ENCODE data around the gene FMNL2.

Gene FMNL2

DNA sequence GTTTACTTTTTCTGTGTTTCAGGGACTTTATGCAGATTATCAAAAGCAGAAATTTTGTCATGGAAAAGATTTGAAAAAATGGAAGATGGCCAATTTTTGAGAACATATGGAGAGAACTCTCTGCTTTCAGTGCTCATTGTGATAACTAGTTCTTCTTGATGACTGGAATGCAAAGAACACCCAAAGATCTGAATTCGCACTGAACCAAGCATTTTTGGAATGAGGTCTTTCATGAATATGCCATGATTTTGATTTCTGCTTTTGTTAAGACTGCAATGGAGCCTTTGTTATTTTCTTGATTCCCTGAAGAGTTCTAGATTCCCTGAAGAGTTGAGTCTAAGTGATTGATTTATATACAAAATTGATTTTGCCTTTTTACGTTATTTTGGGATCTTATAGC, 124.1 kb downstream of the FMNL2 start:
- DNase-seq: no peak
- Mint-ChIP-seq H3K4me1 (no peaks in the 10 kb centered on the region), H3K27ac (no peak overlapping the region), H3K27me3 (no peaks in the 10 kb centered on the region), H3K4me3 (no peak overlapping the region), H3K9me3 (no peaks in the 10 kb centered on the region), H3K36me3 (no peaks in the 10 kb centered on the region)
- CTCF ChIA-PET: no interaction called here

DNA sequence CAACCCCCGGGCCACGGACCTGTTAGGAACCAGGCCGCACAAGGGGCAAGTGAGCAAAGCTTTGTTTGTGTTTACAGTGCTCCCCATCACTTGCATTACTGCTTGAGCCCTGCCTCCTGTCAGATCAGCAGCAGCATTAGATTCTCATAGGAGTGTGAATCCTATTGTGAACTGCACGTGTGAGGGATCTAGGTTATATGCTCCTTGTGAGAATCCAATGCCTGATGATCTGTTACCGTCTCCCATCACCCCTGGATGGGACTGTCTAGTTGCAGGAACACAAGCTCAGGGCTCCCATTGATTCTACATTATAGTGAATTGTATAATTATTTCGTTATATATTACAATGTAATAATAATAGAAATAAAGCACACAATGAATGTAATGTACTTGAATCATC, 125.6 kb downstream of the FMNL2 start:
- CTCF ChIA-PET: no interaction called here
- Mint-ChIP-seq H3K4me1 (no peaks in the 10 kb centered on the region), H3K27me3 (peaks cover 4% of the 10 kb centered on the region), H3K36me3 (no peaks in the 10 kb centered on the region), H3K27ac (no peak overlapping the region), H3K4me3 (no peak overlapping the region), H3K9me3 (no peaks in the 10 kb centered on the region)
- DNase-seq: no peak

DNA sequence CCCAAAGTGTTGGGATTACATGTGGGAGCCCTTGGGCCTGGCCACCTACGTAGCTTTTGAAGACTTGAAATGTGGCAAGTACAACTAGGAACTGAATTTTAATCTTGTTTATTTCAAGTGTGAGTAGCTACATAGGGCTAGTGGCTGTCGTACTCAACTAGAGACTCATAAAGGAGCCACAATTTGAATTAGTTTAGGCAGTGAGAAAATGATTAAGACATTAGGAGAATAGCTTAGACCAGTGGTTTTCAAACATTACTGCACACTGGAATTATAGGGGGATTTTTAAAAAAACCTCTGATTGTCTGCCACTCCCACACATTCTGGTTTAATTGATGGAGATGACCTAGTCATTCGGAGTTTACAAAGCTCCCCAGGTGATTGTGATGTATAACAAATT, 127.1 kb downstream of the FMNL2 start:
- no peaks in the 10 kb centered on the region for H3K9me3 Mint-ChIP-seq
- DNase-seq: no peak
- H3K27me3 Mint-ChIP-seq: peaks cover 4% of the 10 kb centered on the region
- H3K4me3 Mint-ChIP-seq: no peak overlapping the region
- CTCF ChIA-PET: no interaction called here
- H3K27ac Mint-ChIP-seq: no peak overlapping the region
- H3K36me3 Mint-ChIP-seq: no peaks in the 10 kb centered on the region
- H3K4me1 Mint-ChIP-seq: no peaks in the 10 kb centered on the region

DNA sequence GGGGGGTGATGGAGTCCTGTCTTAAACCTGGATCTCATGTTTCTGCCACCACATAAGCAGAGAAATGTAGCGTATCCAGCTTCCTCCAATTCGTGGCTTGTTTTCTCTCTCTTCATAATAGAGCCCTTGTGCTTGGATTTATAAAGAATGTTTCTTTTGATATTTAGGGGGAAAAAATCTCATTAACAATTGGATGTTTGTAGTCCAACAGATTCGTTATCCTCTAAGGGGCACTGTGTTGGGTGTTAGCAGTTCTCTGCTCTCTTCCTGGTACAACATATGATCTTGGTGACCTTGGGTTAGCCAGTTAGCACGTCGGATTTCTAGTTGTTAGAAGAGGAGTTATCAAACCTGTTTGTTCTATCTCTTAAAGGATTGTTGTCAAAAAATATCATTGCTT, 127.8 kb downstream of the FMNL2 start:
- no peak for DNase-seq
- H3K4me1 Mint-ChIP-seq: no peaks in the 10 kb centered on the region
- no peak overlapping the region for H3K4me3 Mint-ChIP-seq
- no peak overlapping the region for H3K27ac Mint-ChIP-seq
- H3K27me3 Mint-ChIP-seq: peaks cover 4% of the 10 kb centered on the region
- H3K9me3 Mint-ChIP-seq: no peaks in the 10 kb centered on the region
- CTCF ChIA-PET: no interaction called here
- H3K36me3 Mint-ChIP-seq: no peaks in the 10 kb centered on the region

DNA sequence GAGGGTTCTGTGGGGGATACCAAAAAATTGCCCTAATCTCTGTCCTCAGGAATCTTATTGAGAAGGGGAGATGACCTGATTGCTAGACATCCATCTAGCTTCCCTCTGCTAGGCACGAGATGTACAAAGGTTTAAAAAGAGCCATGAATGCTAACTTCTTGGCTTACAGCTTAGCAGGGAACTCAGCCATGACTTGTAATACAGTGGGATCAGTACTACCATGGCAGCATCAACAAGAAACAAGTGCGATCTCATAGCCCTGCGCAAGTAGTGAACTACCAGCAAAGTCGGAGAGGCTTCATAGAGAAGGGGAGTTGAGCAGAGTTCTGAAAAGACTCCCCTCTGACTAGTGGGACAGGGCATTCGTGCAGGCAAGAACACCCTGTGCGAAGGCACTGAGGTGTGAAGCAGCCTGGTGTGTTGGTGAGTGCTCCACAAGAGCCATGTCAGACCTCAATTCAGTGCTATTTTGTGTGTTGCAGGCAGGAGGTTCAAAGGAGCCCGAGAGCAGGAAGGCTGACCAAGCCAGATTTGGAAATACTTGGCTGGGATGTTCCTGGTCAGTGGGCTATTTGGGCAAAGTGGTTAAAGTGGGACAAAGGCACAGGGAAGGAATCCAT, 130.0 kb downstream of the FMNL2 start:
- H3K4me1 Mint-ChIP-seq: peaks cover 3% of the 10 kb centered on the region
- H3K4me3 Mint-ChIP-seq: no peak overlapping the region
- no peak overlapping the region for H3K27ac Mint-ChIP-seq

DNA sequence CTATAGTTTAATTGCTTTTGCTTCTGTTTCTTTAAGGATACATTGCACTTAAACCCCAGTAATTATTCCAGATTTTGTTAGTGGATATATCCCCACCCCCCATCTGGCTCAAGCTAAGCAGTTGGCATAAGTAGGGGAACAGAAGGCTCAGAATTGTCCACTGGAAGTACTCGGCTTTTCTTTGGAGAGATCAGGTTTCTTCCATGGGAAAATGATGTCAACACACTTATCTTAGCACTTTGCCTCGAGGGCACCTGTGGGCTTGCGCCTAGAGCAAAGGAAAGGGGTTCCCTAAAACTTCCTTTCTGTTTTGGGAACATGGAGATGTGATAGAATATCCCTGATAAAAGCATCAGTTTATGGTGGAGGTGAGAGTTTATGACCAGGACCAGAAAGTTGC, 130.6 kb downstream of the FMNL2 start:
- no peaks in the 10 kb centered on the region for H3K9me3 Mint-ChIP-seq
- H3K4me3 Mint-ChIP-seq: no peak overlapping the region
- H3K27me3 Mint-ChIP-seq: peaks cover 4% of the 10 kb centered on the region
- no peak overlapping the region for H3K27ac Mint-ChIP-seq
- no peak for DNase-seq
- CTCF ChIA-PET: no interaction called here
- no peaks in the 10 kb centered on the region for H3K36me3 Mint-ChIP-seq
- peaks cover 3% of the 10 kb centered on the region for H3K4me1 Mint-ChIP-seq

More for the DNA sequence above, 130.0 kb downstream of the FMNL2 start:
- Mint-ChIP-seq H3K27me3 (peaks cover 4% of the 10 kb centered on the region), H3K9me3 (no peaks in the 10 kb centered on the region), H3K36me3 (no peaks in the 10 kb centered on the region)
- no peak for DNase-seq
- CTCF ChIA-PET: interaction anchor here (0.8 kb wide), 1 partner anchor 170 kb away, joined by 3 read pairs; no protein-coding TSS in a partner anchor

DNA sequence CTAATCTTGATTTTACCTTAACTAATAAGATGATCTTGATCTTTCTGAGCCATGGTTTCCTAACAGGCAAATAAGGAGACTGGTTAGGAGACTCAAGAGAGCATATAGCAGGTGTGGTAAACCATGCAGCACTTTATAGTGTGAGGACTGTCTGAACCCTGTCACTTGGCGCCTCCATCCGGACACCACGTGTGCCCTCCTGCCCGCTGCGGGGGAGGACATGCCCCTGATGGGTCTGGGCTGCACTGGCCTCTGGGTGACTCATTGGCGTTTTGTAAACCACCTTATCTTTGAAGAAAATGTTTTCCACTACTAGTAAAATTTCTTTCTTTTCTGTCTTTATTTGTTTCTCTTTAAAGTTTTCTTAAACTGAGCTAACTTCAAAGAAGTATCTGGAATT, 131.1 kb downstream of the FMNL2 start:
- H3K36me3 Mint-ChIP-seq: no peaks in the 10 kb centered on the region
- no peak for DNase-seq
- peaks cover 3% of the 10 kb centered on the region for H3K4me1 Mint-ChIP-seq
- no peak overlapping the region for H3K27ac Mint-ChIP-seq
- CTCF ChIA-PET: no interaction called here
- no peak overlapping the region for H3K4me3 Mint-ChIP-seq
- H3K9me3 Mint-ChIP-seq: no peaks in the 10 kb centered on the region
- H3K27me3 Mint-ChIP-seq: peaks cover 4% of the 10 kb centered on the region

DNA sequence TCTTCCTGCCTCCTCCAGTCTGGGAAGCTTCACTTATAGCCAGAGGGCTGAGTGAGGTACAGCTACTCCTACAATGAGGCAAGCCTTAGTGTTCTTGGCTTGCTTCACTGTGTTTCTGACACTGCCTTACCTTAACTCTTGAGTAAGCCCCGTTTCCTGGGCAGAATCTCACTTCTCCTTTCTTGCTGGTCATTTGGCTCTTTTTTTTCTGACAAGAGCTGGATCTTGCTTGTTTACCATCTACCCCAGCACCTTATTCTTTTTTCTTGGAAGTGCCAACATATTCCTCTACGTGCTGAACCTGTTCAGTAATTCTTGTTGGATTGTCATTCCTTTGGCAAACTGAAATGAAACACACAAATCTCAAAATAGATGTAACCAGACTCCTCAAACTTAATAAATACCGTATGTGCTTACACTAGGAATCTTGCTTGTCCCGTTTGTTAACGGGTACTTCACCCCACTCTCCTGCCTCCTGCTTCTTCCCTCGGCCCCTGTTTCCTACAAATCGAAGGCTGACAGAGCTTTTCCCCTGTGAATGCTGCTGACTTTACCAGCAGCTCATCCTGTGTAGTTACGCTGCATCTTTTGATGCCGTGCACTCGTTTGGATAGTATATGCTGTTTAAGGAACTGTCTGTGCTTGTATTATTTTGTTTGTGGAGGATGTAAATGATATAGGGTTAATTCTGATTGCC, 132.2 kb downstream of the FMNL2 start:
- CTCF ChIA-PET: no interaction called here
- Mint-ChIP-seq H3K36me3 (no peaks in the 10 kb centered on the region), H3K27me3 (peaks cover 4% of the 10 kb centered on the region), H3K4me3 (no peak overlapping the region), H3K4me1 (peaks cover 3% of the 10 kb centered on the region), H3K27ac (no peak overlapping the region), H3K9me3 (no peaks in the 10 kb centered on the region)
- no peak for DNase-seq

DNA sequence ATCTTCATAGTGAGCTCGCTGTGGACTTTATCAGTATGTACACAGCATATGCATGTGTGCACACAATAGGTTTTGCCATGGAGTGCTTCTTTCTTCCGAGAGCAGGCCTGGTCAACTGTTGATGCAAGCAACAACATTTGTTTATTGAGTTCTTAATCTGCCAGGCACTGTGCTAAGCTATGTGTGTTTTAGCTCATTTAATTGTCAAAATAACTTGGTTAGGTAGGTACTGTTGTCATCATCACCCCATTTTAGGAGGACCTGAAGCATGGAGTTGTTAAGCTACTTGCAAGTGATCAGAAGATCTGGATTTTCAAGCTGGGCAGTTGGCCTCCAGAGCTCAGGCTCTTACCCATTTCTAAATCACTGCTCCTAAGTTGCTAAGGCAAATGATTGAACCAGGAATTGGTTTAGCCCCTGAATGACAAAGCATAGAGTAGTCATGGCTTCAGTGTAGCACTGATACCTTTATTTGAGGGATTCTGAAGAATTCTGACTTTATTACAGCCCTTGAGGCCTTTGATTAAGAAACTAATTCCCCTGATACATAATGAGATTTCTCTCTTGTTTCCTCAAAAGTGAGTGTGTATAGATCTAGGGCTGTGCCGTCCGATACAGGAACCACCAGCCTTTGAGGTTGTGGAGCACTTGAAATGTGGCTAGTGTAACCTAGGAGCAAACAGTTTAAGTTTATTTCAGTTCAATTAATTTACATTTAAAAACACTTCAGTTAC, 132.9 kb downstream of the FMNL2 start:
- Mint-ChIP-seq H3K36me3 (no peaks in the 10 kb centered on the region), H3K9me3 (no peaks in the 10 kb centered on the region), H3K4me1 (peaks cover 3% of the 10 kb centered on the region), H3K4me3 (no peak overlapping the region), H3K27ac (no peak overlapping the region), H3K27me3 (peaks cover 4% of the 10 kb centered on the region)
- CTCF ChIA-PET: interaction anchor here (0.7 kb wide), 1 partner anchor 281 kb away, joined by 3 read pairs; no protein-coding TSS in a partner anchor
- no peak for DNase-seq

DNA sequence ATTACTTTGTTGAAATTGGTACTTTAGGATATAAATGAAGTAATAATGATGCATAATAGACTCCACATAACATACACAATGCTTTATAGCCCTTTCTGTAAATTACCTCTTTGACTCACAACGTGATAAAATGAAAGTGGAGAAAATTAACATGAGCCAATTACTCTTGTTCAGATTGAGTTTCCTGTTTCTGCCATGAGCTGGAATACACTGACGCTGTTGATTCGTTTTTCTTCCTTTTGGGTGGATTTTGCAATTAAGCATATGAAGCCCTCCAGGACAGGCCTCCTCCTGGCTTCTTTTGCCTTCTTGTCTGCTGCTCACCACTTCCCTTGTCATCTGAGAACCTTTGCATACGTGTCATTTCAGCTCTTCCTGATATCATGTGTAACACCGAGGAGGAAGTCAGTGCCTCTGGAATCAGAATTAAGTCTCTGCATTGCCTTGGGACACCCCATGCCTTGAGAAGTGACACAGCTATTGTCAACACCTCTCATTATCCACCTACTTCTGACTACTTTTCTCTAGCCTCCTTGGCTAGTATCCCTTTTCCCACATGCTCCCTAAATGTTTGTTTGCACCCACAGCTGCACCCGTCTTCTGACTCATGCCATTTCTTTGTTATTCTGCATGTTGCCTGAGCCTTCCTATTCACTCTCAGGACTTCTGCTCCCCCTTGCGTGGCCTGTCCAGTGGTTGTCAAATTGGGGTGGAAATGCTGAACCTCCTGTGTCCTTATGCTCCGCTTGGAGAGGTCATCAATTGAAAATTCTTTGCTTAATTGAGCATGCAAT, 134.1 kb downstream of the FMNL2 start:
- Mint-ChIP-seq H3K27me3 (peaks cover 4% of the 10 kb centered on the region), H3K4me1 (peaks cover 3% of the 10 kb centered on the region), H3K9me3 (no peaks in the 10 kb centered on the region), H3K27ac (no peak overlapping the region), H3K4me3 (no peak overlapping the region), H3K36me3 (no peaks in the 10 kb centered on the region)
- DNase-seq: no peak
- CTCF ChIA-PET: interaction anchor here (0.6 to 0.9 kb wide), 3 partner anchors 15 to 282 kb away, joined by 3 read pairs; no protein-coding TSS in a partner anchor

DNA sequence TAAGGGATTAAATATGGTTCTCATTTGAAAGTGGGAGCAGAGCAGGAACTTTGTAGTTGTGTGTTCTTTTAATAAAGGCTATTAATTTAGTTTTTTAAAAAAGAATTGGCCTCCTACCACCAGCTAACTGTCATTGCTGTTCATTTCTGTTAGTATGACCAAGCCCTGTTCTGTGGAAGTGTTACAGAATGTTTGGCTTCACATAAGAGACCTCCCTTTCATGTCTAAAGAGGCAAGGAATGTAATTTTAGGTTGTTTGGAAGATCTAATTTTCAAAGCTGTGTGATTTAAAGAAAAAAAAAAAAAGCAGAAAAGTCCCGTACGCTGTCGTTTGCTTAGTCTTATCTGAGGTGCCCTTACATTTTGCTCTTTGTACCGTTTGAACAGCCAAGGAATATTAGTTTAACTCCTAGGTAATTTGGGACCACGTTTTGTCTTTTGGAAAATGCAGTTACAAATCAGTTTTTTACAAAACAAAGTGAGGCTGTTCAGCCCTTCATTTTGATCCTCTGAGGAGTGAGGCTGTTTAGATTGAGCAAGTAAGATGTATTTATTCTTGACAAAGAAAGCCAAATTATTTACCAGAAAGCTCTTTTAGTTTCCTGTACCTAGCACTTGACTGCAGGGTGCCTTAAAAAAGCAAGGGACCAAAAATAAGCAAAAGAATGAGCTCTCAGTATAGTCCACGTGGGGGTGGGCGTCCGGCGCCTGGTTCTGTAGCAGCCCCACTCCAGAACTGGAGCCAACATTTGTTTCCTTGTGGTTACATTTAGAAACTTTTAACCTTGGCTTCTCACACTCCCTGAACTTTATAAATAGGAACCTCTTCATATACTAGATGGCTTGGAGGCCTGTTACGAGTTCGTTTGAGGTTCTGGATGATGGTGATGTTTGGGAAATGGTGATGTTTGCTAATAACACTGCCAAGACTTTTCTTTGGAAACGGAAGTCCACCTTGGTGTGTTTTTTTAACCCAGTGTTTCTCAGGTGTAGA, 136.2 kb downstream of the FMNL2 start:
- Mint-ChIP-seq H3K4me3 (no peak overlapping the region), H3K27ac (no peak overlapping the region), H3K4me1 (peaks cover 3% of the 10 kb centered on the region), H3K9me3 (no peaks in the 10 kb centered on the region), H3K36me3 (no peaks in the 10 kb centered on the region), H3K27me3 (no peaks in the 10 kb centered on the region)
- DNase-seq: no peak
- CTCF ChIA-PET: no interaction called here

DNA sequence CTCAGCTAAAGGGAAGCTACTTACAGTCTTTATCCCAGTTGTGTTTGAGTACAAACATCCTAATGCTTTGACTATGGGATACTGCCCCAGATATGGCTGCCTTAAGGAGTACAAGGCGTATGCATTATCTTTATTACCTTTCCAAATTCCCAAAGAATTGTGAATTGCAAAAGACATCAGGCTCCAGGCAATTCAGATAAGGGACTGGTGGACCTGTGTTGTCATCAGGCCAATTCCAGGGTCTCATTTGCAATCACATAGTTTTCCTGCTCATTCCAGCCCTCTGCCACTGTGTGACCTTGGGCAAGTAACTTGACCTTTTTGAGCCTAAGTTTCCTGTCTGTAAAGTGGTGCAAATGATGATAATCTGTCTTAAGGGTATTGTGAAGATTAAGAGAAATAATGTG, 137.5 kb downstream of the FMNL2 start:
- no peaks in the 10 kb centered on the region for H3K27me3 Mint-ChIP-seq
- CTCF ChIA-PET: no interaction called here
- H3K36me3 Mint-ChIP-seq: no peaks in the 10 kb centered on the region
- no peak overlapping the region for H3K27ac Mint-ChIP-seq
- peaks cover 3% of the 10 kb centered on the region for H3K4me1 Mint-ChIP-seq
- no peak overlapping the region for H3K4me3 Mint-ChIP-seq
- DNase-seq: no peak
- H3K9me3 Mint-ChIP-seq: no peaks in the 10 kb centered on the region

DNA sequence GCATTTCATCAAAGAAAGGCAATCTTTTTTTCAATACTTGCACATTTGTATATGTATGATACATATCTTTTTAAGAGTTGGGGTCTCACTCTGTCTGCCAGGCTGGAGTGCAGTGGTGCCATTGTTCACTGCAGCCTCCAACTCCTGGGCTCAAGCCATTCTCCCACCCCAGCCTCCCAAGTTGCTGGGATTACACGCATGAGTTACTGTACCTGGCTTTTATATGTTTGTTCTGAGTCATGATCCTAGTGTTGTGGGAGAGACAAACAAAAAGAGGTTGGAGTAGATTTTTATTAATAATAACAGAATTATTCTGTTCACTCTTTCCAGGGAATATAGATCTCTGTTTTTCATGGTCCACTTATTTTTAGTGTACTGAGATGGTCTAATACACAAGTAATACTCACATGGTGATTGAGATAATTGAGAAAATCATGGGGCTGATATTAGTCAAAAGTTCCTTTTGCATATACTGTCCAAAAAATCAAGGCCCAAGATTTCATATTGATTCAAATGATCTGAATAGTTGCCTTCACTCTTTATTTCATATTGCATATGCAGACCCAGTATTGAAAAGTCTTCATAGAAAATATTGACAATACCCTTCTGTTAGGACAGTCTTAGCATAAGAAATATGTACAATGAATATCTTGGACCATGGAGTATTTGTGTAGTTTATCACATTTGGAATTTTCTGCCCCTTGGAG, 138.3 kb downstream of the FMNL2 start:
- H3K27me3 Mint-ChIP-seq: no peaks in the 10 kb centered on the region
- H3K27ac Mint-ChIP-seq: no peak overlapping the region
- no peak overlapping the region for H3K4me3 Mint-ChIP-seq
- H3K9me3 Mint-ChIP-seq: no peaks in the 10 kb centered on the region
- DNase-seq: no peak
- H3K36me3 Mint-ChIP-seq: no peaks in the 10 kb centered on the region
- CTCF ChIA-PET: no interaction called here
- H3K4me1 Mint-ChIP-seq: peaks cover 3% of the 10 kb centered on the region

All from activated naive CD4-positive, alpha-beta T cell treated with anti-CD3 and anti-CD28 coated beads, Interleukin-2, amount 10 ng/mL, durations not matched to agents 7 days and 5 days (primary cell).